Ishikawa (cell line): ENCODE data around the gene ABCG1.

Experiments used
- CREB1 ChIP-seq: IDR thresholded peaks from 2 replicates; pipeline ENCODE4 v1.6.1; 2012; ENCODE audit warnings: low read depth
- EGR1 ChIP-seq: IDR thresholded peaks from 2 replicates; pipeline ENCODE4 v1.6.1; 2012
- EP300 ChIP-seq: IDR thresholded peaks from 2 replicates; pipeline ENCODE4 v1.6.1; 2012; ENCODE audit warnings: borderline replicate concordance
- FOXM1 ChIP-seq: IDR thresholded peaks from 2 replicates; pipeline ENCODE4 v1.6.1; 2012; ENCODE audit warnings: low read depth, borderline replicate concordance
- NFIC ChIP-seq: IDR thresholded peaks from 2 replicates; pipeline ENCODE4 v1.6.1; 2012
- RAD21 ChIP-seq: IDR thresholded peaks from 2 replicates; pipeline ENCODE4 v1.6.1; 2012; ENCODE audit warnings: low read depth
- TAF1 ChIP-seq: IDR thresholded peaks from 2 replicates; pipeline ENCODE4 v1.6.1; 2012; ENCODE audit warnings: low read depth, mild to moderate bottlenecking
- YY1 ChIP-seq: IDR thresholded peaks from 2 replicates; pipeline ENCODE4 v1.6.1; 2012; ENCODE audit warnings: low read depth
- TF ChIP-seq, protein P1 (sequence below): IDR thresholded peaks from 2 replicates; pipeline ENCODE4 v1.6.1; 2012
- TF ChIP-seq, protein P2 (sequence below): IDR thresholded peaks from 2 replicates; pipeline ENCODE4 v1.6.1; 2012
- TF ChIP-seq, protein P3 (sequence below): IDR thresholded peaks from 2 replicates; pipeline ENCODE4 v1.6.1; 2012; ENCODE audit warnings: low read depth, mild to moderate bottlenecking

DNA sequence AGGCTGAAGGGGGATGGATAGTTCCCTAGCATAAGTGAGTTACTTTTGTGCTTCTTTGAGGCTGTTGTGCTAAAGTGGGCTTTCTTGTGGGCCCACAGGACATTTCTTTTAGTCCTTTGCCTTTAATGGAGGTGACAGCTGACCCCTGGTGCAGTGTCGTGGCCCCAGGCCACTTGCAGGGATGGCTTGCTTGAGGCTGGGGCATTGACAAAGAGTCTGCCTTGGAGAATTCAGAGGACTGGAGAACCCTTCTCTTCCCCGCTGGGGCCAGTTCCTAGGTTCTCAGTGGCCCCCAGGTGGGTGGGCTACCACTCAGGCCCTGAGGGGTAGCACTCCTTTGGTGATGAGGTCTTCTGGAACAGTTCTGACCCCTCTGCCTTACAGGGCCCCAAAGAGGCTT lies 12.8 kb downstream of the ABCG1 start:
- TF ChIP-seq CREB1 (no peak), RAD21 (no peak), EP300 (no peak), TAF1 (no peak), FOXM1 (no peak), NFIC (no peak), EGR1 (no peak), YY1 (no peak)
- TF ChIP-seq, protein P1, sequence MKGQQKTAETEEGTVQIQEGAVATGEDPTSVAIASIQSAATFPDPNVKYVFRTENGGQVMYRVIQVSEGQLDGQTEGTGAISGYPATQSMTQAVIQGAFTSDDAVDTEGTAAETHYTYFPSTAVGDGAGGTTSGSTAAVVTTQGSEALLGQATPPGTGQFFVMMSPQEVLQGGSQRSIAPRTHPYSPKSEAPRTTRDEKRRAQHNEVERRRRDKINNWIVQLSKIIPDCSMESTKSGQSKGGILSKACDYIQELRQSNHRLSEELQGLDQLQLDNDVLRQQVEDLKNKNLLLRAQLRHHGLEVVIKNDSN: no peak
- TF ChIP-seq, protein P2, sequence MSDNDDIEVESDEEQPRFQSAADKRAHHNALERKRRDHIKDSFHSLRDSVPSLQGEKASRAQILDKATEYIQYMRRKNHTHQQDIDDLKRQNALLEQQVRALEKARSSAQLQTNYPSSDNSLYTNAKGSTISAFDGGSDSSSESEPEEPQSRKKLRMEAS: no peak
- TF ChIP-seq, protein P3, sequence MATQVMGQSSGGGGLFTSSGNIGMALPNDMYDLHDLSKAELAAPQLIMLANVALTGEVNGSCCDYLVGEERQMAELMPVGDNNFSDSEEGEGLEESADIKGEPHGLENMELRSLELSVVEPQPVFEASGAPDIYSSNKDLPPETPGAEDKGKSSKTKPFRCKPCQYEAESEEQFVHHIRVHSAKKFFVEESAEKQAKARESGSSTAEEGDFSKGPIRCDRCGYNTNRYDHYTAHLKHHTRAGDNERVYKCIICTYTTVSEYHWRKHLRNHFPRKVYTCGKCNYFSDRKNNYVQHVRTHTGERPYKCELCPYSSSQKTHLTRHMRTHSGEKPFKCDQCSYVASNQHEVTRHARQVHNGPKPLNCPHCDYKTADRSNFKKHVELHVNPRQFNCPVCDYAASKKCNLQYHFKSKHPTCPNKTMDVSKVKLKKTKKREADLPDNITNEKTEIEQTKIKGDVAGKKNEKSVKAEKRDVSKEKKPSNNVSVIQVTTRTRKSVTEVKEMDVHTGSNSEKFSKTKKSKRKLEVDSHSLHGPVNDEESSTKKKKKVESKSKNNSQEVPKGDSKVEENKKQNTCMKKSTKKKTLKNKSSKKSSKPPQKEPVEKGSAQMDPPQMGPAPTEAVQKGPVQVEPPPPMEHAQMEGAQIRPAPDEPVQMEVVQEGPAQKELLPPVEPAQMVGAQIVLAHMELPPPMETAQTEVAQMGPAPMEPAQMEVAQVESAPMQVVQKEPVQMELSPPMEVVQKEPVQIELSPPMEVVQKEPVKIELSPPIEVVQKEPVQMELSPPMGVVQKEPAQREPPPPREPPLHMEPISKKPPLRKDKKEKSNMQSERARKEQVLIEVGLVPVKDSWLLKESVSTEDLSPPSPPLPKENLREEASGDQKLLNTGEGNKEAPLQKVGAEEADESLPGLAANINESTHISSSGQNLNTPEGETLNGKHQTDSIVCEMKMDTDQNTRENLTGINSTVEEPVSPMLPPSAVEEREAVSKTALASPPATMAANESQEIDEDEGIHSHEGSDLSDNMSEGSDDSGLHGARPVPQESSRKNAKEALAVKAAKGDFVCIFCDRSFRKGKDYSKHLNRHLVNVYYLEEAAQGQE: no peak
